NCI-H128 (cell line): ENCODE data around the gene NKAIN4.
"Not testable (repeated sequence)": the region's sequence is repeated elsewhere in the genome, so short reads cannot be mapped to it uniquely, and the experiment has no call there.

Experiments used
- DNase-seq: peaks from one replicate; lab custom pipeline; 2025; ENCODE audit not compliant: unreplicated experiment; lab: John Stamatoyannopoulos, UW

Gene NKAIN4

DNA sequence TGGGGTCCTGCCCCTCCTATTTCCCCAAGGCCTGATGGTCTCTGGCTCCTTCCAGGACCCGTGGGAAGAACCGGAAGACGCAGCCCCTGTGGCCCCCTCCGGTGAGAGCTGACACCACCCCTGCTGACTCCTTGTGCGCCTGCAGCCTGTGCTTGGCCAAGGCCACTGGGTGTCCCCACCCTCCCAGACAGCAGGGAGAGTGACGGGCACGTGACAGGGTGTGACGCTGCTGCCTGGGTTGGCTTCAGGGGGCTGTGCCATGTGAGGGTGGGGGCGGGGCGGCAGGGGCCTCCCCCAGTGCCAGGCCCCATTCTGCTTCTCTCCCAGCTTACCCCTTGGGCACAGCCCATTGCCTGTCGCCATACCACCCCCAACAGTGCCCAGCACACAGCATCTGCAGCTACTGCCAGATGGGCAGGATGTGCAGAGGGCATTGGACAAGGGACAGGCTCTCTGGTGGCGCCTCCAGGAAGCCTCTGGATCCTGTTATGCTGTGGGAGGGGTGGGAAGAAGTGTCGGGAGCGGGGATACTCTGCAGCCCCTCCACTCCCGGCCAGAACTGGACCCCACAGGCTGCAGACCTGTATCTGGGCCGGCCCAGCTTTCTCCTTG is 15.6 kb downstream of the NKAIN4 start:
- no peak for DNase-seq

GRCh38 chr20:63238031-63238430 is 16.2 kb downstream of the NKAIN4 start:
- DNase-seq: no peak

GRCh38 chr20:63236116-63236837 is 18.0 kb downstream of the NKAIN4 start:
- no peak for DNase-seq

DNA sequence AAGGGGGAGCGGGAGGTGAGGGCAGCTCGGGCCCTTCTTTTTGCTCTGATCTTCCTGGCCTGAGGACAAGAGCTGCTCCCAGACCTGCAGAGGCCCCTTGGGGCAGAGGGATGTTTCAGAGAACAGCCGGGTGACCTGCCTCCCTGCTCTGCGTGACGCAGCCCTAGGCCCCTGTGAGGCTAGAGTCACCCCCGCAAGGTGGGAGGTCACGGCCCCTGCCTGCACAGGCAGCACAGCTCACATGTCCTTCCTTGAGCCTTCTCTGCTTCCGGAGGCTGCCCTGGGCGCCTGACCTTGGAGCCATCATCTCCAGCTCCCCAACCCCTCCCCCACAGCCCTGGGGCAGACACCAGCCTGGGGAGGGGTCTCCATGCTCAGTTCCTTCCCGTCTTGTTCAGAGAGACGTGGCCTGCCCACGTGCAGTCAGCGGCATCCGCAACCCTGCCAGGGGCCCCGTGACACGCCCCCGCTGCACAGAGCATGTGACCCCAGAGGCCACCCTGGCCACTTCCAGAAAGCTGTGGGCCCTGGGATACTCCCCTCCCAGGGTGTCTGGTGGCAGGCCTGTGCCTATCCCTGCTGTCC is 18.8 kb downstream of the NKAIN4 start, which contains the start of gene BIRC7:
Gene BIRC7 (plus strand): TSS at position 507 of the 585 bp plus-strand sequence. CDS start 192 bp downstream, outside the sequence.
- no peak for DNase-seq

DNA sequence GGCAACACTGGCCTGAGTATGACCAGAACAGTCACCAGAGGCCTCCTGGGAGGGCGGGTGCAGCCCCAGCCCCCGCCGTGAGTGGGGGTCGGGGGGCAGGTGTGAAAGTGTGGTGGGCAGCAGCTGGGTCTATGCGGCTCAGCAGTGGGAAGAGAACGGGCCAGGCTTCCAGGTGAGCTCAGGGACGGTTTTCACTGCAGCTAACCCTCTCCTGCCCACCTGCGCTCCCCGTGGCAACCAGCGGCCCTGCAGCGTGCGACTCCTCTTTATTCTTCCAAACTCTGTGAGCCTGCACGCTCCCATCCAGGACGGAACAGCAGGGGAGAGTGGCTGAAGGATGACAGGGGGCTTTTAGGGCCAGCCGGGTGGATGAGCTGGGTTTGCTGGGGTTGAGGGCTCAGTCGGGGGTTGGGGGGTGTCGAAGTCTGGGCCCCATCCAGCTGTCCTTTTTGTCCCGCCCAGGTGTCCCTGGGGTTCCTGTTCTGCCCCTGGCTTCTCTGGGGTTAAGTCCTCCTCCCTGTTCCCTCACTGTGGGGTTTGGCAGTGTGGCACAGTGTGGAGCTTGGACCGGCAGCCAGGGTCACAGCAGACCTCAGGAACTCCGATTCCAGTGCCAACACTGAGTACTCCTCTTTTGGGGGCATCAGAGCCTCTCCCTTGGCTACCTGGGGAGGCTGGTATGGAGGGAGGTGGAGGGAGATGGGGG is 19.4 kb downstream of the NKAIN4 start:
- DNase-seq: no peak

DNA sequence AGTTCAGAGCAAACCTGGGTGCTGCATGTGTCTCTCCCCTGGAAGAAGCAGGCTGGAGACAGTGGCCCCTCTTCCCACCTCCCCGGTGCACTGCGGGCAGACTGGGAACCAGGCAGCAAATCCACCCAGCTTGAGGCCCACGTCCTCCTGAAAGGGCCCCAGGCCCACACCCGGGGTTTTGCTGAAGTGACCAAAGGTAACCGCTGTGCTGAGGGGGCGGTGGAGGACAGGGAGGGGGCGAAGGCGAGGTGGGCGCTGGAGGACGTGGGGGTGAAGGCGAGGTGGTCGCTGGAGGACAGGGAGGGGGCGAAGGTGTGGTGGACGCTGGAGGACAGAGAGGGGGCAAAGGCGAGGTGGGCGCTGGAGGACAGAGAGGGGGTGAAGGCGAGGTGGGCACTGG is 20.3 kb downstream of the NKAIN4 start:
- DNase-seq: no peak

GRCh38 chr20:63233061-63233344 is 21.3 kb downstream of the NKAIN4 start:
- DNase-seq: no peak

DNA sequence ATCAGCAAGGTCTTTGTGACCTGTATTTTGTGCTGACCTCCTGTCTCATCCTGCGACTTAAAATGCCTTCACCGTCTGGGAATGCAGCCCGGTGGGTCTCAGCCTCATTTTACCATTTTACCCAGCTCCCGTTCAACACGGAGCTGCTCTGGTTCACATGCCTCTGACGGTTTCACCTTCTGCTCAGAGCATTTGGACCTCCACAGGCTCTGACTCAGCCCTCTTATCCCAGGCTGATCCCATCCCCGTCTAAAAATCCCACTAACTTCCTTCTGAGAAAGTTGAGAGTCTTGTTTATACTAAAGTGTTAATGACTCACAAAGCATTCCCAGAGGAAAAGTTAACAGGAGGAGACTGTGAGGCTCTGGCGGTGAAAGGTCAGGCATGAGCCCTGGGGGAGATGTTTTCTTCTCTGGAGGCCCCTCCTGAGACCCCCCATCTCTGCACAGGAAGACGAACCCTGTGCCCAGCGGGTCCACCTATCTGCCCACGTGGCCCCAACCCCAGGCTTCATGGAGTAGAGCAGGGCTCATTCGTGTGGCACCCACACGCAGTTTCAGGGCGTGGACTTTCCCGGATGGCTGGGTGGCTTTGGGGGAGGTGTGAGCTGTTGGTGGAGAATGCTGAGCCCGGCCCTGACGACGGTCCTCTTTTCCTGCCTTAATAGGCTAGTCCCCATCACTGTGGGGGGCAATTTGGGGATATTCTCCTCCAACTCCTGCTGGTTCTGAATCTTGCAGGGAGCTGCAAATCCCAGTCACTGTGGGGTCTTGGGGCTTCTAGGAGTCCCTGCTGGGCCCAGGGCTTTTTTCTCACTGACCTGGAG is 21.8 kb downstream of the NKAIN4 start:
- no peak for DNase-seq

DNA sequence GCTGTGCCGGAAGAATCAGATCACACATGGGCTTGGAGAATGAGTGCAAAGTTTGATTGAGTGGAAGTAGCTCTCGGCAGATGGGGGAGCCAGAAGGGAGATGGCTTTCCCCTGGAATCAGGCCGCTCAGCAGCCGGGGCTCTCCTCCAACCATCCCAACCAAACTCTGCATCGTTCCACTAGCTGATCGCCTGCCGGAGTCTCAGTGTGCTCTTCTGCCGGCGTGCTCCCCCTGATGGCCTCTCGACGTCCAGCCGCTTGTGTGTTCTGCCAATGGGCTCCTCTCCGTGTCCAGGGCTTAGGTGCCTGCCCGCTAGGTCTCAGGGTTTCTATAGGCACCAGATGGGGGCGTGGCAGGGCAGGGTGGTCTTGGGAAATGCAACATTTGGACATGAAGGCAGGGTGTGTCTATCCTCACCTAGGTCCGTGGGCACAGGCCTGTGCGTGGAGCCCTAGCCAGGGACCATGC is 23.4 kb downstream of the NKAIN4 start:
- DNase-seq: no peak

GRCh38 chr20:63228806-63229205 is 25.5 kb downstream of the NKAIN4 start:
- no peak for DNase-seq

GRCh38 chr20:63227260-63227659 is 27.0 kb downstream of the NKAIN4 start:
- DNase-seq: no peak

GRCh38 chr20:63226042-63226943 is 28.0 kb downstream of the NKAIN4 start:
- DNase-seq: no peak

- no peak for DNase-seq
Measured at GRCh38 chr20:63225082-63225454, 29.2 kb downstream of the NKAIN4 start.

- no peak for DNase-seq
Measured at GRCh38 chr20:63224412-63225081, 29.7 kb downstream of the NKAIN4 start.

- DNase-seq: no peak
Measured at GRCh38 chr20:63223826-63224207, 30.4 kb downstream of the NKAIN4 start.

GRCh38 chr20:63223121-63223825 is 31.0 kb downstream of the NKAIN4 start:
- DNase-seq: no peak

- no peak for DNase-seq
Measured at GRCh38 chr20:63222541-63222940, 31.7 kb downstream of the NKAIN4 start.

- DNase-seq: not testable (repeated sequence)
Measured at GRCh38 chr20:63221400-63222053, 32.7 kb downstream of the NKAIN4 start.
